ENCODE measurements around the gene MIOX. TPM values are rescaled to one million over a fixed set of nuclear protein-coding genes. Genes with fewer than 3 reads are reported as not detected.

The MIOX gene
- total RNA-seq, 1 experiment from 2014 or later = 0.39 TPM

- no peaks in the 10 kb centered on the region for H3K9me3 ChIP-seq (ENCODE audit: control insufficient read depth in 1 of 2, insufficient read depth in 1 of 2, low read depth in 1 of 2, low read length in 2 of 2)
- peaks cover 3 to 8% of the 10 kb centered on the region in 2 experiments; a peak in 3 of 4 replicates for H3K36me3 ChIP-seq (ENCODE audit: control insufficient read depth in 1 of 2, insufficient read depth in 2 of 2, low read length in 2 of 2)
- no peaks in the 10 kb centered on the region for H3K79me2 ChIP-seq (ENCODE audit: insufficient read depth, low read length)
- ChIA-PET CTCF (no interaction called here), POLR2A (no interaction called here), RAD21 (ENCODE audit: low non-redundant PET in 1 of 2, low total read pairs in 2 of 2, uncharacterized antibody in 2 of 2, unreplicated experiment in 2 of 2) (no interaction called here)
- no peak overlapping the region for H3K4me2 ChIP-seq (ENCODE audit: low read length)
- no peak overlapping the region for H2AFZ ChIP-seq (ENCODE audit: low read depth, low read length, poor library complexity, severe bottlenecking)
- peak overlapping the region; percentile 18; the same call in 1 of the 2 replicates for H3K27ac ChIP-seq (ENCODE audit: low read depth, low read length)
- intact Hi-C loops (cut with micrococcal nuclease) = no loop called here
- peaks cover 0 to 4% of the 10 kb centered on the region in 2 experiments; a peak in 2 of 4 replicates for H3K4me1 ChIP-seq (ENCODE audit: control insufficient read depth in 1 of 2, insufficient read depth in 2 of 2, low read length in 2 of 2)
- no TSS peak for BruUV-seq (replicated peaks)
- no peaks in the 10 kb centered on the region for H3K27me3 ChIP-seq (ENCODE audit: insufficient read depth, low read length)
- no peak overlapping the region for H3K4me3 ChIP-seq (replicated peaks in 1 of 2; ENCODE audit: low read depth in 1 of 2, low read length in 2 of 2)
- no peak for TF ChIP-seq CBX3 (IDR thresholded peaks at IDR 0.05; ENCODE audit: low read depth)
- TF ChIP-seq TCF7L2 (IDR thresholded peaks at IDR 0.05; ENCODE audit: borderline replicate concordance, extremely low read depth, insufficient read depth, insufficient read length) = no peak
- TF ChIP-seq EGR1 (IDR thresholded peaks at IDR 0.05; ENCODE audit: low read depth) = no peak
- no peak for TF ChIP-seq ZNF274 (IDR thresholded peaks at IDR 0.05; ENCODE audit: low read depth, low read length)
- TF ChIP-seq YY1 (IDR thresholded peaks at IDR 0.05; ENCODE audit: extremely low read depth, insufficient replicate concordance, low read depth, low read length) = no peak
- TF ChIP-seq CEBPB (IDR thresholded peaks at IDR 0.05; ENCODE audit: low read depth) = no peak
- TF ChIP-seq ZFX (IDR thresholded peaks at IDR 0.05) = no peak
- TF ChIP-seq POLR2AphosphoS5 (IDR thresholded peaks at IDR 0.05; ENCODE audit: low read depth, low read length) = no peak; the same call in 1 of the 2 replicates
- TF ChIP-seq POLR2A (IDR thresholded peaks at IDR 0.05; ENCODE audit: borderline replicate concordance, extremely low read depth, insufficient read depth, insufficient read length) = no peak
- no peak for TF ChIP-seq EZH2phosphoT487 (IDR thresholded peaks at IDR 0.05; ENCODE audit: borderline replicate concordance)
- no peak for TF ChIP-seq ATF3 (IDR thresholded peaks at IDR 0.05)
- no peak for TF ChIP-seq FOSL1 (IDR thresholded peaks at IDR 0.05; ENCODE audit: low read depth)
- no peak for TF ChIP-seq SIN3A (IDR thresholded peaks at IDR 0.05; ENCODE audit: low read depth)
- H3K9ac ChIP-seq (ENCODE audit: low read length) = no peak overlapping the region
- no peaks in the 10 kb centered on the region for H4K20me1 ChIP-seq (ENCODE audit: insufficient read depth)
- DNase-seq (ENCODE audit: low read depth, low spot score) = no peak
- ATAC-seq = peak; percentile 5; the same call in 1 of the 2 replicates
- H3K9me2 ChIP-seq (ENCODE audit: insufficient read depth) = no peaks in the 10 kb centered on the region
Measured at GRCh38 chr22:50443801-50444625, 42.6 kb upstream of the MIOX start.
